Nucleus accumbens (tissue), 56 donors: ENCODE data around the gene TADA1.
A peak's percentile ranks its signal among the peaks of the same experiment; 100 is the strongest.
"Not testable (repeated sequence)": the region's sequence is repeated elsewhere in the genome, so short reads cannot be mapped to it uniquely, and the experiment has no call there.

Experiments used
- DNase-seq, 56 donors: peaks; one replicate each; lab custom pipeline; 2025; lab: John Stamatoyannopoulos, UW

The TADA1 gene

DNA sequence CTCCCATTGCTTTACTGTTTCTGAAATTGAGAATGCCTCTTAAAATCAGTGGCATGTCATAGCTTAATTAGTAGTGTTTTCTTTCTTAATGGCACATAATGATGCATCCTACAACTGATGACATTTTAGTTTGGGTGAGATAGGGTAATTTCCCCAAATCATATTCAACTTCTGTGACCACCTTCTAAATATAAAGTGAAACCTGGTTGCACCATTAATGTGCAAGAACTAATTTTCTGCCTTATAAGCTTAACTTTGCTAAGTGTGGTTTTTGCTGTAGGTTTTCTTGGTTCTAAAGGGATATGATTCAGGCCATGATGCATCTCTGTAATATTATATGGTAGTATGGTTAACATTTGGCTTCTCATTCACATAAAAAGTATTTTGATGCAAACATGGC lies 27.9 kb downstream of the TADA1 start:
- no peak for DNase-seq

DNA sequence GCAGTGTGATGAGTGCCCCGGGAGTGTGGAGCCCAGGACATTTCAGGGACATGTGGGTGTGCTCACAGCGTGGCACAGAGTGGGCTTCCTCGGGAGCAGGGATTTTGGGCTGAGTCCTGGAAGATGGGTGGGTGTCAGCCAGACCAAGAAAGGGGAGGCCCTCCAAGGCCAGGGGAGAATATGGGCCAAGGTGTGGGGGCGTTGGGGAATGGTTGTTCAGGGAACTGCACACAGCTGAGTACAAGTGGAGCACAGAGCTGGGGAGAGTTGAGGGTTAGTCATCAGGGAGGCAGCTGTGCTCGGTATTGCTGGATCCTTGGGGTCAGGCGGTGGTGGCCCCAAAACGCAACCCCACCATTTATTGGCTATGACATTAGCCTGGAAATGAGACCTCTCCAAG lies 31.3 kb downstream of the TADA1 start:
- no peak for DNase-seq

DNA sequence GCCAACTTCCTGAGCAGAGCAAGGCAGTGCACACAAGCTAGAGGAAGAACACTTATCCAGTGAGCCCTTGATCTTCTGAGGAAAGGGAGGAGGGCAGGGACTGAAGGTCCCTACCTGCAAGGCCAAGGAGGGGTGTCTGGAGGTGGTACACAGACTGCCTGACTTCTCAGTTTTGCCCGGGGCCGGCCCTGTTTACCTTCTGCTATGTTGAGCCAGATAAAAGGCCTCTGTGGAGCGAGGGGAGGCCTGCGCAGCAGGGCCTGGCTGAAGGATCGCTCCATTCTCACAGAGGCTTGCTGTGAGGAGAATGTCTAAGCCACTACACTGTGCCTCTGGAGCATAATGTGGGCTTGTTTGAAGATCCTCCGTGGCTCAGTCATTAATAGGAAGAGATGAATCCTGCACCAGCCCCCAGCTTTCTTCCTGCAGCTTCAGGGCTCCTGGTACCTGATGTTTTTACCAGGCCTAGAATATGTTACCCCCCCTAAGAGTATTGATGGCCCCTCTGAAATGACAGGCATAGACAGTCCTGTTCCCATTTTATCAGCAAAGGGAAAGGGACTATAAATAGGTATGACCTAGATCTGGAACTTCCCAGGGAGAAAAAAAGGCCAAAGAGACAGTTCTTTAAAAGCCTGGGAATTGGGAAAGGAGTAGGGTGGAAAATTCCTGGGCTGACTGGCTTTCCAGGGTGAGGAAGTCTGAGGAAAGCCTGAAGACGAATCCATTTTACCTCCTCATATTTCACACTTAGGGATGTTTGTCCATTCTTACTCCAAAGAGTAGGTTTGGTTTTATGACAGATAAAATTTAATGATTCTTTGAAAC lies 32.1 kb downstream of the TADA1 start:
- peak in 38 of 56 donors; percentile 10 to 63 (median 30) for DNase-seq

DNA sequence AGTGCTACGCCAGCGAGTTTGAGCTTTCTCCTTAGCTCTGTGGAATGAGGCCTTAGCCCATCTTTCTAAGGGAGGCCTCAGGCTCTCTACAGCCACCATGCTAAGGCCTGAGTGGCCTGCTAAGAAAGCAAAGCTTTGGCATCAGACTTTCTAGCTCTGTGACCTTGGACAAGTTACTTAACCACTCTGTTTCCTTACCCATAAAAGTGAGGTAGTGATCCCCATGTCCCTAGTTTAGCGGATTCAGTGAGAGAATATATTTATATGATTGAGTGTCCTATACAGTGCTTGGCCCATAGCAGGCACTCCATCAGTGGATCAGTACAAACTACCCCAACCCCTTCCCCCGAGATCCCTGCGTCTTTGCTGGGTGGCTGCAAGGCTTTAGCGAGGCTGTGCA lies 32.7 kb downstream of the TADA1 start:
- no peak for DNase-seq

DNA sequence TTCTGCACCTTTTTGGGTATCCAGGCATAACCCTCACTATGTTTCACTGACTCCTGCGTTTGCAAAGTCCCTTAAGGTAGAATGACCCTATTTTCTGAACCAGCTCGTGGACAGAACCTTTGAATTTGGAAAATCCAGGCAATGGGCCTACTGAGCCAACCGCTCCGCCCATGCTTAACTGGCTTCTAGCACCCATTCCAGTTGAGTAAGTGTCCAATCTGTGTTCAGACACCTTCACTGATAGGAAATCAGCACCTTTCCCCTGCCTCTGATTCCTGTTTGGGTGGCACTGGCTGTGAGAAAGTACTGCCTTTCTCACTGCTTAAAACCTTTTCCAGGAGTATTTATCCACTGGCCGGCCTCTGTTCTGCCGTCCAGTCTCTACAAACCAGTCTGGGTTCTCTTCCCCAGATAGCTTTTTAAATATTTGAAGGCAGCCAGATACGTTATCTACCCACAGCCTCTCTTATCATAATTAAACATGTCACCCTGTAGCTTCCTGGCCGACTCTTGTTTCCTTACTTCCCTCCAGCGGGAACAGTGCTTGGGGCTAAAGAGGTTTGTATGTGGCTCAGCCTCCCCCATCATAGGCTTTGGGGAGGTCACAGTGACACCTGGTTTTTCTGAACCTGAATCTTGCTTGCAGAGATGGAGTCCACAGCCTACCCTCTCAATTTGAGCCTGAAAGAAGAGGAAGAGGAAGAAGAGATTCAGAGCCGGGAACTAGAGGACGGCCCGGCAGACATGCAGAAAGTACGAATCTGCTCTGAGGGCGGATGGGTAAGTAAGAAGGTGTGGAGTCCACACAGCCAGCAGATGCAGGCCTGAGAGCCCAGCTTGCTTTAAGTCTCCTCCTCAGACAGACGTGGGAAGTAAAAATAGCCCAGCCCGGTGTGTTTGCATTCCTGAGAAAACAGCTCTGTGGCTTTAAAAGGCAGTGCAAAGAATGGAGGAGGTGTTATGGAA lies 35.5 kb downstream of the TADA1 start:
- DNase-seq, result peak in 1 of 56 donors; percentile 50

DNA sequence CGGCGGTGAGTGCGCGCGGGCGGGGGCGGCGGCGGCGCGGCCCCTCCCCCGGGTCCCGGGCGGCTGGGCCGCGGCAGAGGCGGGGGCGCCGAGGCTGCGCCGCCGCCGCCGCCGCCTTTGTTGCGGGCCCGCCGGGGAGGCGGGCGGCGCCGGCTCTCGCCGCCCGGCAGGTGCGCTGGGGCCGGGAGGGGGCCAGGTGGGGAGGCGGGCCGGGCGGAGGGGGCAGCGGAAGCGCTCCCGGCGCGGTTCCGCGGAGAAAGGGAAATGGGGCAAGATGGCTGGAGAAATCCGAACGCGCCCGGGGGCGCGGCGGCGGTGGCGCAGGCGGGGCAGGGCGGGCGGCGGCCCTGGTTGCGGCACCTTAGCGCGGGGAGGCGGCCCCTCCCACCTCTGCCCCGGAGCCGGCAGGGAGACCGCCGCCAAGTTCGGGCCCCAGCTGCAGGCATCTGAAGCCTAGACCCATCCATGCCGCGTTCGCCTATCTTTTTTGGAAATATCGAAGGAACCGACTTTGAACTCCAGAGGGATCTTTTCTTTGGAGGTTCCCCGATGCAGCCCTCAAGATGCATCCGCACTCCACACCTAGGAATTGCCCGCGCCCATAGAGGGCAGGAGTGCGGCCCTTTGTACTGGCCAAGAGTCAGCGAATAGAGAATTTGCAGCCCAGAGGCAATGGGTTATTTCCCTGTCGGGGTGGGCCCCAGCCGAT lies 36.3 kb downstream of the TADA1 start:
- peak in 35 of 56 donors; percentile 9 to 68 (median 48) for DNase-seq

DNA sequence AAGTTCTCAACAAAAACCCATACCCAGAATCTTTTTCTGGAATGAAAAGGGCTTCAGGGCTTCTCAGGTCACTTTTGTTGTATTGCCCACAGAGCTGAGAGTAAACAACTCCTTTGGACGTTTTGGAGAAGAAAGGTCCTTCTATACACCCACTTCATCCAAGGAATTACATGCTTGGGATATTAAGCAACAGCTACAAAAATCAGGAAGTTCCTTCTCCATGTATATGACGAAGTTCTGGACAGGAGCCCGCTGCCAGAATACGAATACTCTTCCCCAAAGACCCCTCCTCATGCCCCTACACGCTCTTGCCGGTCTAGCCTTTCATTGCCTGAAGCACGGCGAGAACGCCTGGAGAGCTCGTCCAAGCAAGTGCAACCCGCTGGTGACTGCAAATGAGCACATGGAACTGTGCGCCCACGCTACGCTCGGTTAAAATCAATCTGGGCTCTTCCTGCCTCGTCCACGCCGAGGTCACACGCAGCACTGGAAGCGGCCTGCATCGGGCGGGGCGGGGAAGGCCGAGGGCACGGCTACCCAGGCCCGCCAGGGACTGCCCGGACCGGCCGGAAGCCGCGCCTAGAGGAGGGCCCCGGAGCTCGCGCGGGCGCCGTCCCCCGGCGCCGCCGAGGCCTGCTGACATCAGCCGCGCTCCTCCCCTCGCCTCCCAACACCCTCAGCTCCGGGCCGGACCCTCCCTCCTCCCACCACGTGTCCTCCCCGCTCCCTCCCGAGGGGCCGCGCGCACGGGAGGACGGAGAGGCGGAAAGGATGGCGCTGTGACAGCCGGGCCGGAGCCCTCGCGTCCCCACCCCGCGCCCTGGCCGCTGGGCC lies 37.1 kb downstream of the TADA1 start, which contains the start of gene POGK:
Gene POGK (plus strand): TSS at position 710 of the 834 bp plus-strand sequence. CDS start 1,482 bp downstream, outside the sequence.
- peak in 55 of 56 donors; percentile 56 to 95 (median 89) for DNase-seq

DNA sequence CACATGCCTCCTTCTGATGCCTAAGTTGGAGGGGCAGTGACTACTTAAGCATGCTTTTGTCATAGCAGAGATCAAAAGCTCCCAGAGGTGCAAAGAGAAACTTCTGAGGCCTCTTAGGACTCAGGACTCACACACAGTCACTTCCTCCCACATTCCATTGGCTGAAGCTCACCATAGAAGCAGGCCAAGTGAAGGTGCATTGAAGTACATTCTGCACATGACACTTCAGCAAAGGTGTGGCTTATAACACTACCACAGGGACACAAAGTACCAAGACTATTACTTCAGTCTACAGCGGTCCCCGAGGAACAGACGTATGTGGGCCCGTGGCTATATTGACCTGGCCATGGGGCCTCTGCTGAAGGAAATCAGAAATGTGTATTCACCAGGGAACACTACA lies 39.3 kb downstream of the TADA1 start:
- DNase-seq, result no peak

DNA sequence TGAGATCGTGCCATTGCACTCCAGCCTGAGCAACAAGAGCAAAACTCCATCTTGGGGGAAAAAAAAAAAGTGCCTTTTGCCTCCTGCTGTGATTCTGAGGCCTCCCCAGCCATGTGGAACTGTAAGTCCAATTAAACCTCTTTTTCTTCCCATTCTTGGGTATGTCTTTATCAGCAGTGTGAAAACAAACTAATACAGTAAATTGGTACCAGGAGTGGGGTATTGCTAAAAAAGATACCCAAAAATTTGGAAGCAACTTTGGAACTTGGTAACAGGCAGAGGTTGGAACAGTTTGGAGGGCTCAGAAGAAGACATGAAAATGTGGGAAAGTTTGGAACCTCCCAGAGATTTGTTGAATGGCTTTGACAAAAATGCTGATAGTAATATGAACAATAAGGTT lies 46.3 kb downstream of the TADA1 start:
- DNase-seq, result not testable (repeated sequence)

DNA sequence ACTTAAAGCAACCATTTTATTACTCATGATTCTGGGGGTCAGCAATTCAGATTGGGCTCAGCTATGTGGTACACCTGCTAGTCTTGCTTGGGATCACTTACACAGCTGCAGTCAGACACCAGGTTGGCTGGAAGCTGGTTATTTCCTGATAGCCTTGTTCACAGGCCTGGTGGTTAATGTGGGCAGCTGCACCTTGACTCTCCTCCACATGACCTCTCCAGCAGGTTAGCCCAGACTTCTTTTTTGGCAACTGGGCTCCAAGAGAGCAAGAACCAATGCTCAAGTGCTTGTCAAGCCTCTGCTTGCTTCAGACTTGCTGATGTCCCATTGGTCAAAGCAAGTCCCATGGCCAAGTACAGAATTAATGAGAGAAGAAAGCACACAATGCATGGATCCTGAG lies 48.6 kb downstream of the TADA1 start:
- no peak for DNase-seq

DNA sequence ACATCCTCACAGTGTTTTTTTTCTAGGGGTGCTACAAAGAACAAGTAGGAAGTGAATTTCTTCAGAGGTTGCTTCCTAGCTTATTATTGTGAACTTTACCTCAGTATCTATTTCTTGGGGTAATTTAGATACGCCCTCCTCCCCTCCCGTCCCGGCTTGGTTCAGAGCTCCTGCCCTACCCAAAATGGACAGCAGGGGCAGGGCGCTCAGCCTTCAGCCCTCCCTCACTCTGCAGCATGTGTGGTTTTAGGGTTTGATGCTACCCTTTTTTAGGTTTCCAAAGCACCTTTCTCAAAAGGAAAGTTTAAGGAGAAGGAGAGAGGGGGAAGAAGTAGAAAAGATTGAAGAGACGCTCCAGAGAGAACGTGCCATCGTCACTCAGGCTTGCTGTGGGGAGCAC lies 53.7 kb downstream of the TADA1 start:
- DNase-seq, result no peak

DNA sequence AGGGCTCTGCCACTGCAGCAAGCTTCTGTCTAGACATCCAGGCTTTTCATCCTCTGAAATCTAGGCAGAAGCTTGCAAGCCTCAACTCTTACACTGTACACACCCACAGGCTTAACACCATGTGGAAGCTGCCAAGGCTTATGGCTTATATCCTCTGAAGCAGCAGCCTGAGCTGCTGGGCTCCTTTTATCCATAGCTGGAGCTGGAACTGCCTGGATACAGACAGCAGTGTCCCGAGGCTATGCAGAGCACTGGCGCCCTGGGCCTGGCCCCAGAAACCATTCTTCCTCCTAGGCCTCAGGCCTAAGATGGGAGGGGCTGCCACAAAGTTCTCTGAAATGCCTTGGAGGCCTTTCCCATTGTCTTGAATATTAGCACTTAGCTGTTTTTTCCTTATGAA lies 56.1 kb downstream of the TADA1 start:
- no peak for DNase-seq

DNA sequence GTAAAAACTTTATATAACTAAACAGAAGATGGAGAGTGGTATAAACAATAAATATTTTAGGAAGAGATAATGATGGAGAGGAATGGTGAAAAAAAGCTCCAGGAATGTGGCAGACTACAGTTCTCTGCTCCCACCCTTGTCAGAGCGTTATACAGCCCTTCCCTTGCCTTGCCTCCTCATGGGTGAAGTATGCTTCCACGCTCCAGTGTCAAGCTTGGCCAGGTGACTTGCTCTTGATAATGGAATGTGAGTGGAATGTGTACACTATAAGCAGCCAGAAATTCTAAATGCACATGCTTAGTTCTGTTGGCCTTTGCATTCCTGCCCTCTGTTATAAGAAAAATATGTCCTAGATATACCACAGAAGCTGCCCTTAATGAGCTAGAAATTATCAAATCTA lies 61.5 kb downstream of the TADA1 start:
- no peak for DNase-seq

DNA sequence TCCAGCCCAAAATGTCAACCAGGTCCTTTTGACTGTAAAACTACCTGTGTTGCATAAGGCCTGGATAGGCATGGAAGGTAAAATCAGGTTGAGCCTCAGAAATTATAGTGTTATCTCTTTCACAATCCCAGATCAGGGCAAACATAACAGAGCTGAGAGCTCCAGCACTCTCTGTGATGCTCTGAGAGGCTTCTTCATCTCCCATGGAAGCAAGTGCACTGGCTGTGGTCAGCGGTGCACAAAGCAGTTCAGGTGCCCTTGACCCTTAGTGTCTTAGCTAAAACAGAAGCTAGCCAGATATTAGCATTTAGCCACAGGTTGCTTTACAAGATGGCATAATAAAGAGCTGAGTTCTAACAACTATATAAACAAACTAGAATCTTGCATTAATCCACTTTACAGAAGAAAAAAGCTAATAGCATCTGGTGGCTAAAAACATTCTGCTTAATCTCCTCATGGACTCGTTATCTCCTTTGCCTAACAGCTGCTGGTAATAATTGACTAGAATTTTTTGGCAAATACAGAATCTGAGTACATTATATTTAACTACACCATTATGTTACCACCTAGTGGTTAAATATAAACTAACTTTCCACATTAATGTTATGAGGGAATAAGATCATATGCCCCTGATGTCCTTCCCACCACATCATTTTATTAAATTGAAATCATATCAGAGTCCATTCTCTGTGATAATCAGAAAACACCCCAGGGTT lies 62.4 kb downstream of the TADA1 start:
- no peak for DNase-seq

DNA sequence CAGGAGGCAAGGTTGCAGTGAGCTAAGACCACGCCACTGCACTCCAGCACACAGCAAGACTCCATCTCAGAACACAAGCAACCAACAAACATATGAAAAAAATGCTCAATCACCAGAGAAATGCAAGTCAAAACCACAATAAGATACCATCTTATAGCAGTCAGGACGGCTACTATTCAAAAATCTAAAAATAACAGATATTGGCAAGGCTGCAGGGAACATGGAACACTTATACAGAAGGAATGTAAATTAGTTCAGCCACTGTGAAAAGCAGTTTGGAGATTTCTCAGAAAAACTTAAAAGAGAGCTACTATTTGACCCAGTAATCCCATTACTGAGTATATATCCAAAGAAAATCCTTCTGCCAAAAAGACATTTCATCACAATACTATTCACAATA lies 64.4 kb downstream of the TADA1 start:
- no peak for DNase-seq

DNA sequence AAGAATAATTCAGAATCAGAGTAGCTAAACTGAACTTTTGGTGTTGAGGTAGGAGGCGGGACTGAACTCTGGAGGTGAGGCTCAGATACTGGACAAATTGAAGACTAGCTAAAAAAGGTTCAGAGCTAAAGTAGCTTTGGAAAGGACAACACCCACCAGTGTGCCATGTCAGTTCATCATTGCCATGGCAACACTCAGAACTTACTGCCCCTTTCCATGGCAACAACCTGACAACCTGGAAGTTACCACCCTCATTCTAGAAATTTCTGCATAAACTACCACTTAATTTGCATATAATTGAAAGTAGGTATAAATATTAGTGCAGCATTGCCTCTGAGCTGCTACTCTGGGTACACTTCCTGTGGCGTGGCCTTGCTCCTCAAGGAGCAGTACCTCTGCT lies 67.1 kb downstream of the TADA1 start:
- DNase-seq, result no peak
